PC-9 (cell line): ENCODE data around the gene HLCS. TPM values are rescaled to one million over a fixed set of nuclear protein-coding genes. Genes with fewer than 3 reads are reported as not detected.

Experiments used
- BruUV-seq: library from RNA; stranded (reverse); fragments of 400-500 nt; replicated peaks from 2 replicates; lab custom pipeline; 2021; lab: Mats Ljungman, UMichigan
- CTCF ChIA-PET: fragments of 300-600 bp; sonication (Branson Sonifier 250); formaldehyde crosslinking; loops from one replicate; lab custom pipeline; 2022; ENCODE audit warnings: antibody characterized with exemption; lab: Charles Lee
- POLR2A ChIA-PET: fragments of 300-600 bp; sonication (Branson Sonifier 250); formaldehyde crosslinking; loops from one replicate; lab custom pipeline; 2022; ENCODE audit warnings: antibody characterized with exemption; ENCODE audit not compliant: unreplicated experiment; lab: Charles Lee
- DNase-seq, 2 experiments: peaks; one replicate each; pipeline versions ENCODE4 v3.0.0 to v3.0.0-alpha.2; 2015 to 2022; ENCODE audit warnings: mixed read lengths in 1 of 2
- H2AFZ ChIP-seq: fragments of 200-600 bp; sonication (generic); 2 replicates; pipeline ENCODE4 v1.8.1; 2017; ENCODE audit warnings: antibody characterized with exemption
- H3F3A ChIP-seq: fragments of 200-600 bp; sonication (generic); 2 replicates; pipeline ENCODE4 v1.8.1; 2017; ENCODE audit warnings: antibody characterized with exemption, mild to moderate bottlenecking, low read depth; ENCODE audit not compliant: insufficient read depth
- H3K27ac ChIP-seq: fragments of 200-600 bp; sonication (generic); 2 replicates; pipeline ENCODE4 v1.6.1; 2016; ENCODE audit warnings: mixed run types
- H3K27me3 ChIP-seq: fragments of 200-600 bp; sonication (generic); 2 replicates; pipeline ENCODE4 v1.6.1; 2016; ENCODE audit warnings: low read depth, mixed run types; ENCODE audit not compliant: insufficient read depth
- H3K36me3 ChIP-seq: fragments of 200-600 bp; sonication (generic); 2 replicates; pipeline ENCODE4 v1.6.1; 2016; ENCODE audit warnings: low read depth, mixed run types
- H3K4me1 ChIP-seq: fragments of 200-600 bp; sonication (generic); replicated peaks from 2 replicates; pipeline ENCODE4 v1.6.1; 2016; ENCODE audit warnings: mixed run types; ENCODE audit not compliant: insufficient read depth
- H3K4me2 ChIP-seq: fragments of 200-600 bp; sonication (generic); 2 replicates; pipeline ENCODE4 v1.6.1; 2017; ENCODE audit warnings: mixed run types
- H3K4me3 ChIP-seq: fragments of 200-600 bp; sonication (generic); 2 replicates; pipeline ENCODE4 v1.6.1; 2016; ENCODE audit warnings: mixed run types
- H3K79me2 ChIP-seq: fragments of 200-600 bp; sonication (generic); 2 replicates; pipeline ENCODE4 v1.6.1; 2017; ENCODE audit warnings: low read depth, mixed run types
- H3K9me2 ChIP-seq: fragments of 200-600 bp; sonication (generic); 2 replicates; pipeline ENCODE4 v1.8.1; 2017; ENCODE audit warnings: mild to moderate bottlenecking; ENCODE audit not compliant: insufficient read depth
- H3K9me3 ChIP-seq: fragments of 200-600 bp; sonication (generic); 2 replicates; pipeline ENCODE4 v1.8.1; 2016; ENCODE audit warnings: low read depth; ENCODE audit not compliant: insufficient read depth
- H4K20me1 ChIP-seq: fragments of 200-600 bp; sonication (generic); 2 replicates; pipeline ENCODE4 v1.8.1; 2017; ENCODE audit not compliant: insufficient read depth
- EZH2 ChIP-seq: fragments of 200-600 bp; sonication (generic); IDR thresholded peaks from 2 replicates; pipeline ENCODE4 v1.8.0; 2017; ENCODE audit warnings: antibody characterized with exemption, low read depth
- intact Hi-C: fragments of 100-400 bp; cut with micrococcal nuclease; formaldehyde crosslinking; loops from one replicate; pipeline ENCODE4 v1.10.0; 2022; ENCODE audit not compliant: unreplicated experiment
- total RNA-seq: library from RNA; stranded (reverse); gene quantifications from 2 replicates; pipeline ENCODE4 v1.2.3, GENCODE V29; 2021
- TF ChIP-seq, protein P1 (sequence below): fragments of 200-600 bp; sonication (generic); conservative IDR thresholded peaks from 2 replicates; pipeline ENCODE4 v1.6.1; 2017; ENCODE audit warnings: mixed run types, antibody characterized with exemption, mild to moderate bottlenecking, moderate library complexity

The HLCS gene
- total RNA-seq, 1 experiment from 2014 or later: 21.6 TPM

DNA sequence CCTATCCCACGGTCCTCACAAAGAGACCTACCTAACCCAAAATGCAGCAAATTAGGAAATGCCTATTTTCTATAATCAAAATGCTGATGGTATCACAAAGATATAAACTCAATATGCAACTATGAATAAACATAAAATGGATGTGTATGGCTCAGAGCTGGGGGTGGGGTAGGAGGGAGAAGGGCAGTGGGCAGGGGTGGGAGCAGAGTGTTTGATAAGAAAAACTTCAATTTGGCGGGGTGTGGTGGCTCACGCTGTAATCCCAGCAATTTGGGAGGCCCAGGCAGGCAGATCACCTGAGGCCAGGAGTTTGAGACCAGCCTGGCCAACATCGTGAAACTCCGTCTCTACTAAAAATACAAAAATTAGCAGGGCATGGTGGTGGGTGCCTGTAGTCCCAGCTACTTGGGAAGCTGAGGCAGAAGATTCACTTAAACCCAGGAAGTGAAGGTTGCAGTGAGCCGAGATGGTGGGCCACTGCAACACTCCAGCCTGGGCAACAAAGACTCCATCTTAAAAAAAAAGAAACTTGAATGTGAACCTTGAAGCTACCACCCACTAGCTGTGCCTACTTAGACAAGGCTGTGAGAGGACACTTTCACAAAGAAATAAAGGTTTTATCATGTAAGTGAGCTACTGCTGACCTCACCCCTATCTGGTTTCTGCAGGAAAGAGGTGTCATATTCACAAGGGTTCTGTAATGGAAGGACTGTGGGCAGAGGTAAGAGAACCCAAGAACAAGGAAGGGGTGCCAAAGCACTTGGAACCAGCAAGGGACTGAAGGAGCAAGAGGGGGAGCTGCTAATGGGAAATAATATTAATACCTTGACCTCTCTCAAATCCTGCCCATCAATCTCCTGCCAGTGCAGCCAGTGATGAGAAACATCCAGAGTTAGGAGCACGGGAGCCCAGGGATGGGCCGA is 53.0 kb downstream of the HLCS start:
- Histone ChIP-seq H3K27me3 (no peaks in the 10 kb centered on the region), H3K36me3 (no peaks in the 10 kb centered on the region), H4K20me1 (no peaks in the 10 kb centered on the region), H3K9me3 (no peaks in the 10 kb centered on the region), H3K9me2 (no peaks in the 10 kb centered on the region), H3K79me2 (peaks cover 13% of the 10 kb centered on the region; the same call in 1 of the 2 replicates), H3K4me3 (no peak overlapping the region), H3K4me1 (peaks cover 16% of the 10 kb centered on the region), H2AFZ (no peak overlapping the region), H3K4me2 (no peak overlapping the region), H3F3A (no peaks in the 10 kb centered on the region; the same call in 1 of the 2 replicates), H3K27ac (no peak overlapping the region)
- CTCF ChIA-PET: interaction anchor here (0.5 to 0.6 kb wide), 2 partner anchors 52 to 593 kb away, joined by 5 read pairs; partner anchors contain the start of gene MORC3
- POLR2A ChIA-PET: interaction anchor here (0.6 kb wide), 1 partner anchor 279 kb away, joined by 3 read pairs; no protein-coding TSS in a partner anchor
- TF ChIP-seq, protein P1, sequence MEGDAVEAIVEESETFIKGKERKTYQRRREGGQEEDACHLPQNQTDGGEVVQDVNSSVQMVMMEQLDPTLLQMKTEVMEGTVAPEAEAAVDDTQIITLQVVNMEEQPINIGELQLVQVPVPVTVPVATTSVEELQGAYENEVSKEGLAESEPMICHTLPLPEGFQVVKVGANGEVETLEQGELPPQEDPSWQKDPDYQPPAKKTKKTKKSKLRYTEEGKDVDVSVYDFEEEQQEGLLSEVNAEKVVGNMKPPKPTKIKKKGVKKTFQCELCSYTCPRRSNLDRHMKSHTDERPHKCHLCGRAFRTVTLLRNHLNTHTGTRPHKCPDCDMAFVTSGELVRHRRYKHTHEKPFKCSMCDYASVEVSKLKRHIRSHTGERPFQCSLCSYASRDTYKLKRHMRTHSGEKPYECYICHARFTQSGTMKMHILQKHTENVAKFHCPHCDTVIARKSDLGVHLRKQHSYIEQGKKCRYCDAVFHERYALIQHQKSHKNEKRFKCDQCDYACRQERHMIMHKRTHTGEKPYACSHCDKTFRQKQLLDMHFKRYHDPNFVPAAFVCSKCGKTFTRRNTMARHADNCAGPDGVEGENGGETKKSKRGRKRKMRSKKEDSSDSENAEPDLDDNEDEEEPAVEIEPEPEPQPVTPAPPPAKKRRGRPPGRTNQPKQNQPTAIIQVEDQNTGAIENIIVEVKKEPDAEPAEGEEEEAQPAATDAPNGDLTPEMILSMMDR: no peak
- TF ChIP-seq EZH2: no peak
- DNase-seq: no peak
- BruUV-seq: no TSS peak
- intact Hi-C loops: loop anchor here (10.0 kb wide), 1 partner anchor 129 kb away; no protein-coding TSS in a partner anchor

GRCh38 chr21:36910581-36911307 is 55.7 kb downstream of the HLCS start:
- H3K27ac ChIP-seq: peak overlapping the region; percentile 86
- intact Hi-C loops: loop anchor here (2.0 to 10.0 kb wide), 2 partner anchors 50 to 126 kb away; no protein-coding TSS in a partner anchor
- no peaks in the 10 kb centered on the region for H3K9me2 ChIP-seq
- H2AFZ ChIP-seq: no peak overlapping the region
- peaks cover 16% of the 10 kb centered on the region for H3K4me1 ChIP-seq
- H3K4me2 ChIP-seq: no peak overlapping the region; the same call in none of the 2 replicates
- TF ChIP-seq EZH2: no peak
- TF ChIP-seq, protein P1: no peak
- no peak for DNase-seq
- H4K20me1 ChIP-seq: no peaks in the 10 kb centered on the region
- no peaks in the 10 kb centered on the region for H3K27me3 ChIP-seq
- H3K36me3 ChIP-seq: no peaks in the 10 kb centered on the region
- BruUV-seq: no TSS peak
- H3K4me3 ChIP-seq: no peak overlapping the region
- ChIA-PET CTCF (no interaction called here), POLR2A (no interaction called here)
- no peaks in the 10 kb centered on the region; the same call in 1 of the 2 replicates for H3F3A ChIP-seq
- H3K9me3 ChIP-seq: no peaks in the 10 kb centered on the region
- peaks cover 20% of the 10 kb centered on the region; the same call in 1 of the 2 replicates for H3K79me2 ChIP-seq
